ENCODE measurements around the gene ANKRD33. TPM values are rescaled to one million over a fixed set of nuclear protein-coding genes. Genes with fewer than 3 reads are reported as not detected.
"Not testable (repeated sequence)": the region's sequence is repeated elsewhere in the genome, so short reads cannot be mapped to it uniquely, and the experiment has no call there.

ANKRD33 gene
- total RNA-seq, 3 donors from 2014 or later (not counting 1 experiment from before 2014, with no cell fraction given) = not detected

DNA sequence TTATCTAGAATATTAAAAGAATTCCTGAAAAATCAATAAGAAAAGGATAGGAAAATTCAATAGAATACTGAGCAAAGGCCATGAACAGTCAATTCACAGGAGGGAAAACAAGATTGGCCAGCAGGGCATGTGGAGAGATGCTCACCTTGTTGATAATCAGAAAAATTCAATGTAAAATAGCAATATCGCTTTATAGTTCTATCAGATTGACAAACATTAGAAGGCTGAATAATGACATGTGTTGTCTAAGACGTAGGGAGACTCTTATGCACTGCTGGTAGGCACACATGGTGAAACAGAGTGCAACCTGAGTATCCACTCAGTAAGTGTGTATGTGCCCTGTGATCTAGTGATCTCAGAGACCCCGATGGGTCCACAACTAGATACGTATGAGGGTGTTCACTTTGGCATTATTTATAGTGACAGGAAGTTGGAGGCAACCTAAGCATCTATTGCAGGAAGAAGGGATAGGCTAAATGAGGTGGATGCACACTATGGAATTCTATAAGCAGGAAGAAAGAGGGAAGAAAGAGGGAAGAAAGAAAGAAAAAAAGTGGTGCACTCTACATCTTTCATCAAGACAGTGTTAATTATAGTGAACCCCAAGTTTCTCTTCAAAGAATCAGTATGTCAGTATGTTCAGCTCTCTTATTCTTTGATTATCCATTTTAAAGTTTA, 3.8 kb upstream of the ANKRD33 start:
- intact Hi-C loops (cut with micrococcal nuclease) = no loop called here
- WGBS (ENCODE audit: insufficient coverage) = 90% methylated on average over 4 of the region's 4 CpGs
- Mint-ChIP-seq H3K27me3 (ENCODE audit: low read depth in 2 of 2) (peaks cover 0 to 4% of the 10 kb centered on the region in 2 donors), H3K27ac (no peak overlapping the region), H3K4me1 (peaks cover 11 to 13% of the 10 kb centered on the region in 2 donors), H3K9me3 (no peaks in the 10 kb centered on the region), H3K4me3 (no peak overlapping the region), H3K36me3 (no peaks in the 10 kb centered on the region)
- Histone ChIP-seq H3K9me3 (ENCODE audit: control insufficient read depth, insufficient read depth, low read length) (no peaks in the 10 kb centered on the region), H3K4me3 (ENCODE audit: low read length) (no peak overlapping the region), H3K27me3 (ENCODE audit: control insufficient read depth, insufficient read depth, low read length) (no peaks in the 10 kb centered on the region), H3K4me1 (ENCODE audit: control insufficient read depth, insufficient read depth, low read length) (peaks cover 12% of the 10 kb centered on the region), H3K36me3 (ENCODE audit: control insufficient read depth, insufficient read depth, low read length) (no peaks in the 10 kb centered on the region), H3K27ac (ENCODE audit: low read length) (no peak overlapping the region)
- no peak for DNase-seq
- TF ChIP-seq, protein P1, sequence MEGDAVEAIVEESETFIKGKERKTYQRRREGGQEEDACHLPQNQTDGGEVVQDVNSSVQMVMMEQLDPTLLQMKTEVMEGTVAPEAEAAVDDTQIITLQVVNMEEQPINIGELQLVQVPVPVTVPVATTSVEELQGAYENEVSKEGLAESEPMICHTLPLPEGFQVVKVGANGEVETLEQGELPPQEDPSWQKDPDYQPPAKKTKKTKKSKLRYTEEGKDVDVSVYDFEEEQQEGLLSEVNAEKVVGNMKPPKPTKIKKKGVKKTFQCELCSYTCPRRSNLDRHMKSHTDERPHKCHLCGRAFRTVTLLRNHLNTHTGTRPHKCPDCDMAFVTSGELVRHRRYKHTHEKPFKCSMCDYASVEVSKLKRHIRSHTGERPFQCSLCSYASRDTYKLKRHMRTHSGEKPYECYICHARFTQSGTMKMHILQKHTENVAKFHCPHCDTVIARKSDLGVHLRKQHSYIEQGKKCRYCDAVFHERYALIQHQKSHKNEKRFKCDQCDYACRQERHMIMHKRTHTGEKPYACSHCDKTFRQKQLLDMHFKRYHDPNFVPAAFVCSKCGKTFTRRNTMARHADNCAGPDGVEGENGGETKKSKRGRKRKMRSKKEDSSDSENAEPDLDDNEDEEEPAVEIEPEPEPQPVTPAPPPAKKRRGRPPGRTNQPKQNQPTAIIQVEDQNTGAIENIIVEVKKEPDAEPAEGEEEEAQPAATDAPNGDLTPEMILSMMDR (IDR thresholded peaks at IDR 0.05) = no peak
- no peak for ATAC-seq

- TF ChIP-seq, protein P1 (IDR thresholded peaks at IDR 0.05) = no peak
- no peaks in the 10 kb centered on the region for H3K27me3 ChIP-seq (ENCODE audit: control insufficient read depth, insufficient read depth, low read length)
- DNase-seq = no peak
- 91% methylated on average over 11 of the region's 11 CpGs for WGBS (ENCODE audit: insufficient coverage)
- intact Hi-C loops (cut with micrococcal nuclease) = no loop called here
- peaks cover 12% of the 10 kb centered on the region for H3K4me1 ChIP-seq (ENCODE audit: control insufficient read depth, insufficient read depth, low read length)
- no peaks in the 10 kb centered on the region for H3K36me3 Mint-ChIP-seq
- H3K4me3 ChIP-seq (ENCODE audit: low read length) = no peak overlapping the region
- H3K9me3 ChIP-seq (ENCODE audit: control insufficient read depth, insufficient read depth, low read length) = no peaks in the 10 kb centered on the region
- H3K27me3 Mint-ChIP-seq (ENCODE audit: low read depth in 2 of 2) = peaks cover 0 to 4% of the 10 kb centered on the region in 2 donors
- H3K36me3 ChIP-seq (ENCODE audit: control insufficient read depth, insufficient read depth, low read length) = no peaks in the 10 kb centered on the region
- H3K27ac ChIP-seq (ENCODE audit: low read length) = no peak overlapping the region
- no peaks in the 10 kb centered on the region for H3K9me3 Mint-ChIP-seq
- H3K4me3 Mint-ChIP-seq = no peak overlapping the region
- ATAC-seq = no peak
- H3K4me1 Mint-ChIP-seq = peaks cover 11 to 13% of the 10 kb centered on the region in 2 donors
- H3K27ac Mint-ChIP-seq = peak overlapping the region in 1 of 2 donors; percentile 77
Observed at GRCh38 chr12:51884676-51885229, 3.1 kb upstream of the ANKRD33 start.

GRCh38 chr12:51885294-51886020, 2.4 kb upstream of the ANKRD33 start:
- H3K36me3 ChIP-seq (ENCODE audit: control insufficient read depth, insufficient read depth, low read length); H3K27me3 Mint-ChIP-seq (ENCODE audit: low read depth in 2 of 2); H3K9me3 ChIP-seq (ENCODE audit: control insufficient read depth, insufficient read depth, low read length); H3K9me3 Mint-ChIP-seq; H3K36me3 Mint-ChIP-seq; intact Hi-C loops (cut with micrococcal nuclease); H3K27me3 ChIP-seq (ENCODE audit: control insufficient read depth, insufficient read depth, low read length); H3K27ac ChIP-seq (ENCODE audit: low read length); H3K4me3 ChIP-seq (ENCODE audit: low read length); ATAC-seq; DNase-seq: not testable (repeated sequence)
- WGBS (ENCODE audit: insufficient coverage) = 93% methylated on average over 10 of the region's 10 CpGs
- Mint-ChIP-seq H3K27ac (peak overlapping the region; percentile 77 to 78), H3K4me3 (peak overlapping the region; percentile 70), H3K4me1 (peaks cover 11 to 13% of the 10 kb centered on the region in 2 donors)
- H3K4me1 ChIP-seq (ENCODE audit: control insufficient read depth, insufficient read depth, low read length) = peaks cover 12% of the 10 kb centered on the region

Measured in natural killer cell (primary cell).